ENCODE data around the gene HOXB6. TPM values are rescaled to one million over a fixed set of nuclear protein-coding genes. Genes with fewer than 3 reads are reported as not detected.

Gene HOXB6
- total RNA-seq, 2 experiments from 2014 or later, result not detected

DNA sequence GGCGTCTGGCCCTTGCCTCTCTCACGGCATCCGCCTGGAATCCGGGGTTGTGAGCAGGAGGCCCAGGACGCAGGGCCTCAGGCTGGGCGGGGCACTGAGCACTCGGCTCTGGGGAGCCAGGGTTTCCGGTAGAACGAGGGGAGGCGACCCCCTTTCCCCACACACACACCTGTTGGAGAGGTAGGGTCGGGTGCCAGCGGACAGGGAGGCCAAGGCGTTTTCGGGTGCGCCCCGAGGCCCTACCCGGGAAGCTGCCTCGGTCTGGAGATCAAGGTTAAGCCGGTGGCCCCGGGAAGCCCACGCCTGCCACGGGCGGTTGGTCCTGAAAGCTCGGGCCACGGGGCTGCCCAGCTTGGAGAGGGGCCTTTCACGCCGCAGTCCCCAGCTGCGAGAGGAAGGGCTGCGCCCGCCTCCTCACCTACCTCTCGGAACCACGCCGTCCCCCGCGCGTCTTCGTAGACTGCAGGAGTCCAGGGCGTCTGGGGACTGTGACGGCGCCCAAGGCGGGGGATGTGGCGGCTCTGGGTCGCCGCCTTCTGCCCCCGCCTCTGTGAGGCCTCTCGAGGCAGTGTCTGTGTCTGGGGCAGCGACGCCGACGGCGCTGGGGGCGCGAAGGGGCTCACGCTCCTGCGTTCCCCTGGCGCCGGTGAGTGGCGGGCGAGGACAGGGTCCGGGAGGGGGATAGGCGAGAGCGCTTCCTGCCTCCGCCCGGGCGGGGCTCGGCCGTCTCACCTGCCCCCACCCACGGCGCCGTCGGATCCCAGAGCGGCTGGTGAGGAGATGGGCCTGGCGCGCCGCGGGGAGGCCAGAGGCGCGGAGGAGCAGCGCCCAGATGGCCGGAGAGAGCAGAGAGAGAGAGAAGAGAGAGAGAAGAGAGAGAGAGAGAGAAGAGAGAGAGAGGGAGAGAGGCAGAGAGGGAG lies 41.7 kb upstream of the HOXB6 start:
- Mint-ChIP-seq H3K4me1 (ENCODE audit: low read depth) (peaks cover 16% of the 10 kb centered on the region), H3K4me3 (peak overlapping the region; percentile 67), H3K36me3 (ENCODE audit: low read depth) (no peaks in the 10 kb centered on the region), H3K27me3 (peaks cover 66% of the 10 kb centered on the region), H3K9me3 (no peaks in the 10 kb centered on the region), H3K27ac (no peak overlapping the region)
- ChIA-PET POLR2A (interaction anchor here (0.6 kb wide), 2 partner anchors 12 to 338 kb away, joined by 3 read pairs; no protein-coding TSS in a partner anchor), CTCF (interaction anchor here (1.1 kb wide), 1 partner anchor 9 kb away, joined by 3 read pairs; no protein-coding TSS in a partner anchor)
- DNase-seq (peak; percentile 44), ATAC-seq (peak; percentile 74)
- intact Hi-C loops (cut with micrococcal nuclease), result no loop called here
- TF ChIP-seq, protein P1, sequence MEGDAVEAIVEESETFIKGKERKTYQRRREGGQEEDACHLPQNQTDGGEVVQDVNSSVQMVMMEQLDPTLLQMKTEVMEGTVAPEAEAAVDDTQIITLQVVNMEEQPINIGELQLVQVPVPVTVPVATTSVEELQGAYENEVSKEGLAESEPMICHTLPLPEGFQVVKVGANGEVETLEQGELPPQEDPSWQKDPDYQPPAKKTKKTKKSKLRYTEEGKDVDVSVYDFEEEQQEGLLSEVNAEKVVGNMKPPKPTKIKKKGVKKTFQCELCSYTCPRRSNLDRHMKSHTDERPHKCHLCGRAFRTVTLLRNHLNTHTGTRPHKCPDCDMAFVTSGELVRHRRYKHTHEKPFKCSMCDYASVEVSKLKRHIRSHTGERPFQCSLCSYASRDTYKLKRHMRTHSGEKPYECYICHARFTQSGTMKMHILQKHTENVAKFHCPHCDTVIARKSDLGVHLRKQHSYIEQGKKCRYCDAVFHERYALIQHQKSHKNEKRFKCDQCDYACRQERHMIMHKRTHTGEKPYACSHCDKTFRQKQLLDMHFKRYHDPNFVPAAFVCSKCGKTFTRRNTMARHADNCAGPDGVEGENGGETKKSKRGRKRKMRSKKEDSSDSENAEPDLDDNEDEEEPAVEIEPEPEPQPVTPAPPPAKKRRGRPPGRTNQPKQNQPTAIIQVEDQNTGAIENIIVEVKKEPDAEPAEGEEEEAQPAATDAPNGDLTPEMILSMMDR (IDR thresholded peaks at IDR 0.05), result no peak

DNA sequence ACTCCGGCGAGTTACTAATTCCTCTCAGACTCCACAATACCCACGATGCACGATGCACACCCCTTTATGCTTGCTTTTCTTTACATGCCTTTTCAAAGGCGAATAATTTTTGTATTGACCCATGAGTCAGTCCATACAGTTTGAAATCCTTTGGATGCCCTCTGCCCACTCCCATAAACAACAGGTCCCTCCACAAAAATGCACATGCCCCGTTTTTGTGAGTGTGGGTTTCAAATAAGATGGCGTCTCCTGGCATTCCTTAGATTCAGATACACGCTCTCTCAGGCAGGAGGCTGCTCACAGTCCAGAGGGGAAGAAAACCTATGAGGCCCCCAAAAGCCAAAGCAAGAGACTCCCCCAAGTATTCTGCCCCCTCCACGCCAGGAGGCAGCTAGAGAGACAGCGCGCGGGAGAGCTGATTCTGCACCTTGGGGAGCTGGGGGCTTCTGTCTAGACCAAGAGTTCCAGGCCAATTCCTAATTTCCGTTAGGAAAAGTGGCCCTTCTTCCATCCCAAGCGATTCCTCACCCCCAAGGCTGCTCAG lies 40.9 kb upstream of the HOXB6 start:
- CTCF ChIA-PET, result interaction anchor here (1.1 to 2.0 kb wide), 2 partner anchors 9 to 10 kb away, joined by 3 to 8 read pairs; no protein-coding TSS in a partner anchor
- Mint-ChIP-seq H3K4me3 (peak overlapping the region; percentile 67), H3K36me3 (ENCODE audit: low read depth) (no peaks in the 10 kb centered on the region), H3K27ac (no peak overlapping the region), H3K9me3 (no peaks in the 10 kb centered on the region), H3K27me3 (peaks cover 72% of the 10 kb centered on the region), H3K4me1 (ENCODE audit: low read depth) (peaks cover 16% of the 10 kb centered on the region)
- no peak for DNase-seq
- POLR2A ChIA-PET, result interaction anchor here (0.6 kb wide), 1 partner anchor 11 kb away, joined by 3 read pairs; no protein-coding TSS in a partner anchor
- no peak for ATAC-seq
- TF ChIP-seq, protein P1 (IDR thresholded peaks at IDR 0.05), result no peak
- intact Hi-C loops (cut with micrococcal nuclease), result no loop called here

DNA sequence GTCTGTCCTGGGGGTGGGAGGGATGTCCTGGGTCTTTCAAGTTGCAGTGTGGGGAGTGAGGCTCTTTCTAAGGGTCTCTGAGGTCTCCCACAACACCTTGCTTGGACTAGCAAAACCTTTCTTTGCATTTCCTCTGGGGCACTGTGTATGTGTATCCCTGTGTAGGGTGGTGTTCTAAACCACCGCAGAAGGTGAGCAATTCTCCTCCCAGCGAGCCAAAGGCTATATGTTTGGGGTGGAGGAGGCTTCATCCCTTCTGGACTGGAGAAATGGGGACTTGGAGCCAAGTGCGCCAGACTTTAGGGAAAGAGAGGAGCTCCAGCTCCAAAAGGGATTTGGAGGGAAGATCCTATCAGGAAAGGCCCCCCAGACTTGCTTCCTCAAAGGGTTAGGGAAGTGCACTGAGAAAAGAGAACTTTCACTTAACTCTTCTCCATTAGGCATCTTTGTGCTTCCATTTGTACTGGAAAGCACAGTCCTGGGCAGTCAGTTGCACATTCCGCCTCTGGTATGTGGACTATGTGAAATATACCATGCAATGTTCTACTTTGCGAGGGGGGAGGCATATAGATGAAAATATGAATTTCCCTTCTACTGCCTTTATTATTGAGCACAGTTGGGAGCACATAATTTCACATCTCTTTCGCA lies 40.2 kb upstream of the HOXB6 start:
- H3K36me3 Mint-ChIP-seq (ENCODE audit: low read depth), result no peaks in the 10 kb centered on the region
- ATAC-seq (no peak), DNase-seq (no peak)
- no peak overlapping the region for H3K4me3 Mint-ChIP-seq
- H3K27me3 Mint-ChIP-seq, result peaks cover 75% of the 10 kb centered on the region
- ChIA-PET POLR2A (no interaction called here), CTCF (interaction anchor here (2.0 kb wide), 1 partner anchor 9 kb away, joined by 8 read pairs; no protein-coding TSS in a partner anchor)
- intact Hi-C loops (cut with micrococcal nuclease), result no loop called here
- H3K4me1 Mint-ChIP-seq (ENCODE audit: low read depth), result peaks cover 16% of the 10 kb centered on the region
- TF ChIP-seq, protein P1 (IDR thresholded peaks at IDR 0.05), result no peak
- H3K27ac Mint-ChIP-seq, result no peak overlapping the region
- no peaks in the 10 kb centered on the region for H3K9me3 Mint-ChIP-seq

DNA sequence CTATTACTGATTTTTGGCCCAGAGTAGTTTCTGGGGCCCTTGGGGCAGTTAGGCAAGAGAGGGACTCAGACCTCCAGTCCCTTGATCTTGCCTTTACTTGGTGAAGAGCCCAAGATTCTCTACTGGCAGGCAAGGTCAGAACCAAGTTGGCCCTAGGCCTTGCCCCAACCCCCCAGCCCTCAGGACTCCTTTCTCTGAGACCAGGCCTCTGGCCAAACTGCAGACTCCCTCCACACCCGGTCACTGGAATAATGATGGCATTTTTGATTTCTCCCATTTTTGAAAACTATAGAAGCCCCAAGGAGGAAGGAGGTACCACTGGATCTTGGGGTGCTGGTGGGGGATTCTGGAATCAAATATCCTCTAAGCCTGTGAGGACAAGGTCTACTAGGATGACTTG lies 39.4 kb upstream of the HOXB6 start:
- intact Hi-C loops (cut with micrococcal nuclease), result no loop called here
- POLR2A ChIA-PET, result no interaction called here
- DNase-seq (no peak), ATAC-seq (no peak)
- TF ChIP-seq, protein P1 (IDR thresholded peaks at IDR 0.05), result no peak
- Mint-ChIP-seq H3K4me1 (ENCODE audit: low read depth) (peaks cover 16% of the 10 kb centered on the region), H3K36me3 (ENCODE audit: low read depth) (no peaks in the 10 kb centered on the region), H3K27ac (no peak overlapping the region), H3K4me3 (no peak overlapping the region), H3K27me3 (peaks cover 74% of the 10 kb centered on the region), H3K9me3 (no peaks in the 10 kb centered on the region)
- CTCF ChIA-PET, result interaction anchor here (0.7 to 2.0 kb wide), 4 partner anchors 8 to 235 kb away, joined by 3 to 8 read pairs (median 4); no protein-coding TSS in a partner anchor

All from activated CD8-positive, alpha-beta T cell treated with anti-CD3 and anti-CD28 coated beads for 36 hours (primary cell).